PC-9 (cell line): Measurements from ENCODE around the gene EXOC7. TPM values are rescaled to one million over a fixed set of nuclear protein-coding genes. Genes with fewer than 3 reads are reported as not detected.

Experiments used
- BruUV-seq: library from RNA; stranded (reverse); fragments of 400-500 nt; replicated peaks from 2 replicates; lab custom pipeline; 2021; lab: Mats Ljungman, UMichigan
- CTCF ChIA-PET: fragments of 300-600 bp; sonication (Branson Sonifier 250); formaldehyde crosslinking; loops from one replicate; lab custom pipeline; 2022; ENCODE audit warnings: antibody characterized with exemption; lab: Charles Lee
- POLR2A ChIA-PET: fragments of 300-600 bp; sonication (Branson Sonifier 250); formaldehyde crosslinking; loops from one replicate; lab custom pipeline; 2022; ENCODE audit warnings: antibody characterized with exemption; ENCODE audit not compliant: unreplicated experiment; lab: Charles Lee
- DNase-seq, 2 experiments: peaks; one replicate each; pipeline versions ENCODE4 v3.0.0 to v3.0.0-alpha.2; 2015 to 2022; ENCODE audit warnings: mixed read lengths in 1 of 2
- H2AFZ ChIP-seq: fragments of 200-600 bp; sonication (generic); 2 replicates; pipeline ENCODE4 v1.8.1; 2017; ENCODE audit warnings: antibody characterized with exemption
- H3F3A ChIP-seq: fragments of 200-600 bp; sonication (generic); 2 replicates; pipeline ENCODE4 v1.8.1; 2017; ENCODE audit warnings: antibody characterized with exemption, mild to moderate bottlenecking, low read depth; ENCODE audit not compliant: insufficient read depth
- H3K27ac ChIP-seq: fragments of 200-600 bp; sonication (generic); 2 replicates; pipeline ENCODE4 v1.6.1; 2016; ENCODE audit warnings: mixed run types
- H3K27me3 ChIP-seq: fragments of 200-600 bp; sonication (generic); 2 replicates; pipeline ENCODE4 v1.6.1; 2016; ENCODE audit warnings: low read depth, mixed run types; ENCODE audit not compliant: insufficient read depth
- H3K36me3 ChIP-seq: fragments of 200-600 bp; sonication (generic); 2 replicates; pipeline ENCODE4 v1.6.1; 2016; ENCODE audit warnings: low read depth, mixed run types
- H3K4me1 ChIP-seq: fragments of 200-600 bp; sonication (generic); replicated peaks from 2 replicates; pipeline ENCODE4 v1.6.1; 2016; ENCODE audit warnings: mixed run types; ENCODE audit not compliant: insufficient read depth
- H3K4me2 ChIP-seq: fragments of 200-600 bp; sonication (generic); 2 replicates; pipeline ENCODE4 v1.6.1; 2017; ENCODE audit warnings: mixed run types
- H3K4me3 ChIP-seq: fragments of 200-600 bp; sonication (generic); 2 replicates; pipeline ENCODE4 v1.6.1; 2016; ENCODE audit warnings: mixed run types
- H3K79me2 ChIP-seq: fragments of 200-600 bp; sonication (generic); 2 replicates; pipeline ENCODE4 v1.6.1; 2017; ENCODE audit warnings: low read depth, mixed run types
- H3K9me2 ChIP-seq: fragments of 200-600 bp; sonication (generic); 2 replicates; pipeline ENCODE4 v1.8.1; 2017; ENCODE audit warnings: mild to moderate bottlenecking; ENCODE audit not compliant: insufficient read depth
- H3K9me3 ChIP-seq: fragments of 200-600 bp; sonication (generic); 2 replicates; pipeline ENCODE4 v1.8.1; 2016; ENCODE audit warnings: low read depth; ENCODE audit not compliant: insufficient read depth
- H4K20me1 ChIP-seq: fragments of 200-600 bp; sonication (generic); 2 replicates; pipeline ENCODE4 v1.8.1; 2017; ENCODE audit not compliant: insufficient read depth
- EZH2 ChIP-seq: fragments of 200-600 bp; sonication (generic); IDR thresholded peaks from 2 replicates; pipeline ENCODE4 v1.8.0; 2017; ENCODE audit warnings: antibody characterized with exemption, low read depth
- intact Hi-C: fragments of 100-400 bp; cut with micrococcal nuclease; formaldehyde crosslinking; loops from one replicate; pipeline ENCODE4 v1.10.0; 2022; ENCODE audit not compliant: unreplicated experiment
- total RNA-seq: library from RNA; stranded (reverse); gene quantifications from 2 replicates; pipeline ENCODE4 v1.2.3, GENCODE V29; 2021
- TF ChIP-seq, protein P1 (sequence below): fragments of 200-600 bp; sonication (generic); conservative IDR thresholded peaks from 2 replicates; pipeline ENCODE4 v1.6.1; 2017; ENCODE audit warnings: mixed run types, antibody characterized with exemption, mild to moderate bottlenecking, moderate library complexity

Gene EXOC7
- total RNA-seq, 1 experiment from 2014 or later, result 131 TPM

GRCh38 chr17:76085731-76086366, 17.7 kb downstream of the EXOC7 start:
- Histone ChIP-seq H3K9me3 (no peaks in the 10 kb centered on the region), H2AFZ (no peak overlapping the region), H3K4me2 (no peak overlapping the region), H3K4me1 (no peaks in the 10 kb centered on the region), H3K27me3 (no peaks in the 10 kb centered on the region), H3K36me3 (no peaks in the 10 kb centered on the region), H3K4me3 (no peak overlapping the region), H3F3A (no peaks in the 10 kb centered on the region), H4K20me1 (no peaks in the 10 kb centered on the region), H3K79me2 (no peaks in the 10 kb centered on the region), H3K9me2 (no peaks in the 10 kb centered on the region), H3K27ac (no peak overlapping the region)
- no peak for TF ChIP-seq EZH2
- TF ChIP-seq, protein P1, sequence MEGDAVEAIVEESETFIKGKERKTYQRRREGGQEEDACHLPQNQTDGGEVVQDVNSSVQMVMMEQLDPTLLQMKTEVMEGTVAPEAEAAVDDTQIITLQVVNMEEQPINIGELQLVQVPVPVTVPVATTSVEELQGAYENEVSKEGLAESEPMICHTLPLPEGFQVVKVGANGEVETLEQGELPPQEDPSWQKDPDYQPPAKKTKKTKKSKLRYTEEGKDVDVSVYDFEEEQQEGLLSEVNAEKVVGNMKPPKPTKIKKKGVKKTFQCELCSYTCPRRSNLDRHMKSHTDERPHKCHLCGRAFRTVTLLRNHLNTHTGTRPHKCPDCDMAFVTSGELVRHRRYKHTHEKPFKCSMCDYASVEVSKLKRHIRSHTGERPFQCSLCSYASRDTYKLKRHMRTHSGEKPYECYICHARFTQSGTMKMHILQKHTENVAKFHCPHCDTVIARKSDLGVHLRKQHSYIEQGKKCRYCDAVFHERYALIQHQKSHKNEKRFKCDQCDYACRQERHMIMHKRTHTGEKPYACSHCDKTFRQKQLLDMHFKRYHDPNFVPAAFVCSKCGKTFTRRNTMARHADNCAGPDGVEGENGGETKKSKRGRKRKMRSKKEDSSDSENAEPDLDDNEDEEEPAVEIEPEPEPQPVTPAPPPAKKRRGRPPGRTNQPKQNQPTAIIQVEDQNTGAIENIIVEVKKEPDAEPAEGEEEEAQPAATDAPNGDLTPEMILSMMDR, result no peak
- CTCF ChIA-PET, result no interaction called here
- intact Hi-C loops, result no loop called here
- no peak for DNase-seq
- no TSS peak for BruUV-seq
- POLR2A ChIA-PET, result no interaction called here

DNA sequence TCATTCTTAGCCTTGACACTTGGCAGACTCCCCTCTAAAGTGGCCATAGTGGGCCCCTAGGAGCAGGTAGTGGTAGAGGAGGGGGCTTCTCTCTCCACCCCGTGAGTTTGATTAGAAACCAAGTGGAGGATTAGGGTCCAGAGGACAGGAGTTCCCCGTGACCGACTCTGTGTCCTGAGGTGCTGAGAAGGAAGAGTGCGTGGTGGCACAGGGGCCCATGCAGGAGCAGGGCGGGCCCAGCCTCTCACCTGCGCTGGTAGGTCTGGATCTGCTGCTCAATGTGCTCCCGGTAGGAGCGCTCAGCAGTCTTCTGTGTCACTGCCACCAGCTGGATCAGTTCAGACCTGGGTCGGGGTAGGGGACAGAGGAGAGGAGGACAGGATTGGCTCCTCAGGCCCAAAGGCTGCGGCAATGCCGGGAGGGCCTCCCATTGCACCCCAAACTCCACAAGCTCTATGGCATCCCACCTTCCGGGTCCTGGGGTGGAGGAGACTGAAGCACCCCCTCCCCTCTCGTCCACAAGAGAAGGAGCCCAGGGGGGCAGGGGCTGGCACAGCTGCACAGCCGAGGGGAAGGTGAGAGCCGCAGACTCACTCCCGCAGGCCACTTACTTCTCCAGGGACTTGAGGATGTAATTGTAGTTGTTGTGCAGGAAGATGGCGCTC, 18.4 kb downstream of the EXOC7 start:
- no TSS peak for BruUV-seq
- no peaks in the 10 kb centered on the region for H3K27me3 ChIP-seq
- H3F3A ChIP-seq, result no peaks in the 10 kb centered on the region
- H3K9me3 ChIP-seq, result no peaks in the 10 kb centered on the region
- POLR2A ChIA-PET, result no interaction called here
- DNase-seq, result no peak
- no peaks in the 10 kb centered on the region for H3K4me1 ChIP-seq
- TF ChIP-seq EZH2, result no peak
- TF ChIP-seq, protein P1, result no peak
- H3K27ac ChIP-seq, result no peak overlapping the region
- no peaks in the 10 kb centered on the region for H3K9me2 ChIP-seq
- intact Hi-C loops, result no loop called here
- no peak overlapping the region for H2AFZ ChIP-seq
- no peak overlapping the region for H3K4me3 ChIP-seq
- H3K4me2 ChIP-seq, result no peak overlapping the region
- CTCF ChIA-PET, result no interaction called here
- no peaks in the 10 kb centered on the region for H4K20me1 ChIP-seq
- no peaks in the 10 kb centered on the region for H3K79me2 ChIP-seq
- H3K36me3 ChIP-seq, result no peaks in the 10 kb centered on the region

DNA sequence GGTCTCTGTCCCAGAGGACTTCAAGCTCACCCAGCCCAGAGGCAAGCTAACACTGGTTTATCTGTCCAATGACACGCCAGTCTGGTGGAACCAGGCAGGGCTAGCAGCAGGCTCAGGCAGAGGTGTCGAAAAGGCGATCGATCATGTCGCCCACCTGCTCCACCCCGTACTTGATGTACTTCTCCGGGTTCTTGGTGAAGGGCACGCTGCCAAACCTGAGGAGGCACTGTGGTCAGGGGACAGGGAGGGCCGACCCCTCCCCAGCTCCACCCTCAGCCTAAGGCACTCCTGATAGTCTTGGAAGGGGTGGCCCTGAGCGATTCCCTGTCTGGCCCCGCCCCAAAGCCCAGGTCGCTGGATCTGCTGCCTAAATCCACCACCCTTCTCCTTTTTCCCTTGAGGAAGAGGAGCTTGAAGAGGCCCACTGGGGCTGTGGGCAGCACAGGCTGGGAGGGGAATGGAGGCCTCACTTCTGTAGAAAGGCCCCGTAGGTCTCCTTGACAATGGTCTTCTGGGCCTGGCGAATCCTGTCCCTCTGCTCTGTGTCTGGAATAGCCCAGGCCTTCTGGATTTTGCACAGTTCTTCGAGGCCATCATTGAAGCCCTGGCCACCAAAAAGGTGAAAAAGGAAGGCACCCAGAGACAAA, 19.9 kb downstream of the EXOC7 start:
- POLR2A ChIA-PET, result no interaction called here
- no peaks in the 10 kb centered on the region for H3K79me2 ChIP-seq
- H3K9me2 ChIP-seq, result no peaks in the 10 kb centered on the region
- H3K4me2 ChIP-seq, result no peak overlapping the region
- H3K9me3 ChIP-seq, result no peaks in the 10 kb centered on the region
- no peak overlapping the region for H3K4me3 ChIP-seq
- H3K36me3 ChIP-seq, result no peaks in the 10 kb centered on the region
- no peak overlapping the region for H2AFZ ChIP-seq
- TF ChIP-seq, protein P1, result no peak
- no peak for TF ChIP-seq EZH2
- no peaks in the 10 kb centered on the region for H4K20me1 ChIP-seq
- no TSS peak for BruUV-seq
- DNase-seq, result no peak
- CTCF ChIA-PET, result no interaction called here
- H3K4me1 ChIP-seq, result no peaks in the 10 kb centered on the region
- H3K27me3 ChIP-seq, result no peaks in the 10 kb centered on the region
- intact Hi-C loops, result no loop called here
- no peak overlapping the region for H3K27ac ChIP-seq
- no peaks in the 10 kb centered on the region for H3F3A ChIP-seq
